Keratinocyte (primary cell): Measurements from ENCODE around the gene LEFTY2.

Source experiments
- CTCF ChIP-seq, 3 experiments: IDR thresholded peaks in 1 of 3; conservative IDR thresholded peaks in 1 of 3; optimal IDR thresholded peaks in 1 of 3; 2 replicates in 2 of 3; 3 replicates in 1 of 3; pipeline versions ENCODE3 to v1.5.1; 2011; ENCODE audit warnings: low read length in 3 of 3, mild to moderate bottlenecking in 3 of 3, moderate library complexity in 2 of 3, control low read depth in 1 of 3, inconsistent platforms in 1 of 3; ENCODE audit not compliant: insufficient read depth in 2 of 3; ENCODE audit errors: extremely low read depth in 1 of 3
- EZH2 ChIP-seq: IDR thresholded peaks from one replicate; pipeline ENCODE4 v1.6.1; 2012; ENCODE audit warnings: inconsistent platforms, mild to moderate bottlenecking, low read length, moderate library complexity

DNA sequence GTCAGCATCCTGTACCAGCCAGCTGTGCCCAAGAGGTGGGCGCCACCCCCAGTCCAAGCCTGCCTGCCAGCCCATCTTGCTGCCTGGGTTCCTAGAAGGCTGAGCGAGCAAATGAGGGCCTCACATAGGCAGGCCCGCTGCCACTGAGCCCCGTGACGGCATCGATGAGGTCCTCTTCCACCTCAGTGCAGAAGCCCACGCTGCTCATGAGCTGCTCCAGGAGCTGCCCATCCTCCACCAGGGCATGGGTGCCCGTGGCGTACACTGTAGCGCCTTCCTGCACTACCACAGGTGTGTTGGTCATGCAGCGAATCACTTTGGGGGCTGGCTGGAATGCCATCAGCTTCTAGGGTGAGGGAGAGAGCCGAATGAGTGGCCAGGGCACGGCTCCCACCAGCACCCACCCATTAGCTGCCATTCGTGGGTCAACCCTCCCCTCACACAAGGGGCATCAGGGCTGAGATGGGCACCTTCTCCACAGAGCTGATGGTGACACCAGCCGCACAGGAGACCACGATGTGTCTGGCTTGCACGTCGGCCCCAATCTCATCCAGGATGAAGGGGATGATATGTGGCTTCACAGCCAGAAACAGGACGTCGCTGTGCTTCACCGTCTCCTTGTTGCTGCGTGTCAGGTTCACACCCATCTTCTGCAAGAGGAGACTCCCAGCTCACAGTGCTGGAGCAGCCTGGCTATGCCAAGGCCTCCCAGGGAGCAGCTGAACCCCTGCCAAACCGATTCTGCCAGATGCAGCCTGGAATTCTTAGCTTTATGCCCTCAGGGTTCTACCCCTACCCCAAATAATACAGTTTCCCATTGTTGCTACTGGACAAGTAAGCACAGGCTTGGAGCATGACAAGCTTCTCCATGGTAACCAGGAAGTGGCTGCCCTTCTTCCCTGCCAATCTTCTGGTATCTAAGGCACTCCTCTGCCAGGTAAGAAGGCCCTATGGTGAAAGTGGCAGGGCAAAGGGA lies 19.0 kb downstream of the LEFTY2 start:
- TF ChIP-seq EZH2 (no peak), CTCF (optimal IDR thresholded peaks at IDR 0.05 in 1 of 3, IDR thresholded peaks at IDR 0.05 in 1 of 3, conservative IDR thresholded peaks at IDR 0.05 in 1 of 3; ENCODE audit: extremely low read depth in 1 of 3, insufficient read depth in 2 of 3, low read length in 3 of 3) (no peak)
